HG02610 (cell line): ENCODE results near the gene CACNA1G.

Experiments
- ATAC-seq: cut with Tn5 transposase; IDR thresholded peaks from one replicate; pipeline ENCODE4 v1.9.1; 2021; ENCODE audit warnings: mild to moderate bottlenecking, moderate library complexity; ENCODE audit not compliant: unreplicated experiment

CACNA1G gene

GRCh38 chr17:50533185-50533584 is 27.3 kb upstream of the CACNA1G start:
- ATAC-seq: no peak

- no peak for ATAC-seq
Observed at GRCh38 chr17:50533720-50534148, 26.8 kb upstream of the CACNA1G start.

DNA sequence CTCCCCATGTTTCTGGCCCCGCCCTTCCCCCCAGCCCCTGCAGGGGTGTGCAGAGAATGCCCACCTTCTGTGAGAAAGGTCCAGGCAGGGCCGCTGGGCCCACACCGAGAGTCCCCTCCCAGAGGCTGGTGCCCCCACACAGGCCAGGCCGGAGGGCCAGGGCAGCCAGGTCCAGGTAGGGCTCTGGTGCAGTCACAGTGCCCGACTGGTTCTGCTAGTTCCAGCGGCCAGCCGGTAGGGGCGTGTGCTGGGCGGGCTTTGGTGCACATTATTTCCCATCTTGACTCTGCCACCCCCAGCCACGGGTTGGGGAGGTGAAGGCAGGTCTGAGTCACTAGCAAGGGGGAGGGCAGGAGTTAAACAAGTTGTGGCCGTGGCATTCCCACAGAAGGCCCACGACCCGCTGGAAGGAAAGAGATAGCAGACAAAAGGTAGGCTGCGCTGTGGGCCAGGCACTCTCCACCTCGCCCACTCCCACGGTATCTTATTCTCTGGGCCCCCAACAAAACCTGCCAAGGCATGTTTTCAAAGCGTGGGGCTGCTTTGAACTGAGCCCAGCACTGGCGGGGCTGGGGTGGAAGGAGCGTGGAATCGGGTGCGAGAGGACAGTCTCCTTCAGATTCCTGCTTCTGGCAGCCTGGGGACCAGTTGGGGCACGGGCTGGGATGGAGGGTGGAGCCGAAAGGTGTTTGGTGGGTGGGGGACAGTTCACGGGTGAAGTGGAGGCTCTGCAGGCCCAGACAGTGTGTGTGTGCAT is 26.1 kb upstream of the CACNA1G start:
- ATAC-seq: no peak

DNA sequence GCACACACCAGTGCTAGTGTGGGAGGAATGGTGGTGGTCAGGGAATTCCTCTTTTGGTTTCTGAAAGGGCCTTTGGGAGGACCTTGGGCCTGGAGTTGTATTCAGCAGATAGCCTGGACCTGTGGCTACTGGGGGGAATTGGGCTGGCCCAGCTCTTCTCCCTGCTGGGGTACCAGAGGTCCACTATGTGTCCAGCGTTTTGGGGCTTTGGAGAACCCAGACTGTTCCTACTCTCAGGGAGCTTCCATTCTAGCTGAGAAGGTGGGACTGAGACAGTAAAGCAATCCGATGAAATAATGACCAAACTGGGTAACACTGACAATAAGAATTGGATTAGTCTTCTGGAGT is 25.6 kb upstream of the CACNA1G start:
- no peak for ATAC-seq

- ATAC-seq: no peak
Observed at GRCh38 chr17:50535407-50535806, 25.1 kb upstream of the CACNA1G start.

- ATAC-seq: no peak
Observed at GRCh38 chr17:50536683-50537646, 23.6 kb upstream of the CACNA1G start.

- ATAC-seq: no peak
Observed at GRCh38 chr17:50537721-50538548, 22.6 kb upstream of the CACNA1G start.

DNA sequence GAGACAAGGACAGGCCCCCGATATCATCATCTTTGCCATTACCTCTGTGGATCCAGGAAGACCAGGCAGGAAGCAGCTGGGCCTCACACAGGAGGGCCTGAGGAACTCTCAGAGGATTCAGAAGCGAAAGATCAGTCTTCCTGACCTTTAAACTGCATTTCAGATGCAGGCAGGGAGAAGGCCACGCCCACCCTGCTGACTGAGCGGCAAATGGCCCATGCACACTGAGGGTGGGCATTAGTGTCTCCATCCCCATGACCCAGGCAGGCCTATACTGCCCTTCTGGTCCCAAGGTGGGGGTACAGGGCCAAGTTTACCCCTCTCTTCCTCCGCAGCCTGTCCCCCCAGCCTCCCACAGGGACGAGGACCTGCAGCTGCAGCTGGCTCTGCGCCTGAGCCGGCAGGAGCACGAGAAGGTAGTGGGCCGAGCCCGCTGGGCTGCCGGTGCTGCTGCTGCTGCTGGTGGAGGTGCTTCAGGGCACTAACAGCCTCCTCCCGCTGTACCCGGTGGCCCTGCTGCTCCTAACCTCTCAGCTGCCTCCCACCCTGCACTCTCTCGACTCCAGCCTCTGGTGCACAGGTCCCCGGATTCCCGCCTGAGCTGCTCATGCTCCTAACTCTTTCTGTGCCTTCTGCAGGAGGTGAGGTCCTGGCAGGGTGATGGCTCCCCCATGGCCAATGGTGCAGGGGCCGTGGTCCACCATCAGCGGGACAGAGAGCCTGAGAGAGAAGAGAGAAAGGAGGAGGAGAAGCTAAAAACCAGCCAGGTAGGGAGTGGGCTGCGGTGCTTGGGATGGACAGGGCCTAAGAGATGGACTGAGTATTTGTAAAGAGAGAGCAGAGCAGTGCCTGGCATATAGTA is 21.7 kb upstream of the CACNA1G start:
- no peak for ATAC-seq

GRCh38 chr17:50539762-50540559 is 20.6 kb upstream of the CACNA1G start:
- ATAC-seq: no peak

- no peak for ATAC-seq
Observed at GRCh38 chr17:50540560-50541401, 19.7 kb upstream of the CACNA1G start.

- ATAC-seq: no peak
Observed at GRCh38 chr17:50541402-50541715, 19.2 kb upstream of the CACNA1G start.

DNA sequence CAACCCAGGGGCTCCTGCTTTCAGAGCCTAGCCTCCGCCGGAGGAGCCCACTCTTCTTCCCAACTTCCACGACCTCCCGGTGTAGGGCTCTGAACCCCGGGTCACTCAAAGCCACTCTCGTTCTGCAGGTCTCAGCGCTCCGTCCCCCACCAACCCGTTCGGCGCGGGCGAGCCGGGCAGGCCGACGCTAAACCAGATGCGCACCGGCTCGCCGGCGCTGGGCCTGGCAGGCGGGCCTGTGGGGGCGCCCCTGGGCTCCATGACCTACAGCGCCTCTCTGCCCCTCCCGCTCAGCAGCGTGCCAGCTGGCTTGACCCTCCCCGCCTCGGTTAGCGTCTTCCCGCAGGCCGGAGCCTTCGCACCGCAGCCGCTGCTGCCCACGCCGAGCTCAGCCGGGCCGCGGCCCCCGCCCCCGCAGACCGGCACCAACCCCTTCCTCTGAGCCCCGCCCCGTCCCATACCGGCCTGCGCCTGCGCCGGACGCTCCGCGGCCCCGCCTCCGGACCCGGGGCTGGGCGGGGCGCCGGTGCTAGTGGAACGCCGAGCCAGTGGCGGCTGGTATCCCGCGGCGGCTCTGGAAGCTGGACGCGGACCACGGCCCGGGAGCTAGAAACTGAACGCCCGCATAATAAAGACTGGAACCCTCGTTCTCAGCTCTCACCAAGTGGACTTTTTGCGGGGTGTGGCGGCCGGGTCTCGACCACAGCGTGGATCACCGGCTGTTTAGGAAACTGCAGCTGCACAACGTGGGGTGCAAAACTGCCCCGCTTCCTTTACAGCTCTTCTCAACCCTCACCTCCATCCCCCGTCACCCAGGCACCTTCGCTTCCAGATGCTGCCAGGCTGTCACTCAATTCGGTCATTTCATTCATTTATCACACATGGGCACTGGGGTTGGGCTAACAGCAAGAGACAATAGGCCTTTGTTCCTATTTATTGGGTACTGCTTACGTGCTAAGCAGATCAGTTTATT is 18.5 kb upstream of the CACNA1G start:
- ATAC-seq: peak; percentile 74

GRCh38 chr17:50542795-50543774 is 17.4 kb upstream of the CACNA1G start:
- ATAC-seq: no peak

DNA sequence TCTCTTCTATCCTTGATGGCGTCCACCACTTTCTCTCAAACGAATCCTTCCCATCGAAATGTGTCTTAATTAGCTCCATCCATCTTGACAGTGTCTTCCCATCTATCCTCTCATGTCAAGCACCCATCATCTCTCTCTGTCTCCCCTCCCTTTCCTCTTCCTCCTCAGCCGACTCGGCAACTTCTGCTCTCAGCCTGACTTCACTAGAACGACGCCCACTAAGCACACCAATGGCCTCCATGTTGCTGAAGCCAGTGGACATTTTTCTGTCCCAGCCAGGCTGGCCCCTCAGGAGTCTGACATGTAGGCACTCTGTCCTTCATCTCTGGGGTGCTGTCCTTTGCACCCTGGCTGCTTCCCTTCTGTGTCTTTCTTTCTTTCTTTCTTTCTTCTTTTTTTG is 16.0 kb upstream of the CACNA1G start:
- ATAC-seq: no peak

- no peak for ATAC-seq
Observed at GRCh38 chr17:50545311-50545710, 15.2 kb upstream of the CACNA1G start.

- no peak for ATAC-seq
Observed at GRCh38 chr17:50546701-50547034, 13.8 kb upstream of the CACNA1G start.
